H1 (cell line): ENCODE results near the gene GALNT7. TPM values are rescaled to one million over a fixed set of nuclear protein-coding genes. Genes with fewer than 3 reads are reported as not detected.

ENCODE experiments used
- CTCF ChIA-PET: fragments of 300-600 bp; sonication (Branson Sonifier 250); formaldehyde crosslinking; loops from one replicate; lab custom pipeline; 2021; ENCODE audit not compliant: partially characterized antibody; lab: Charles Lee
- POLR2A ChIA-PET: fragments of 300-600 bp; sonication (Branson Sonifier 250); formaldehyde crosslinking; loops from one replicate; lab custom pipeline; 2021; ENCODE audit warnings: inconsistent platforms; ENCODE audit not compliant: partially characterized antibody; lab: Charles Lee
- DNase-seq, 2 experiments: peaks; one replicate each; pipeline versions ENCODE4 v3.0.0 to v3.0.0-alpha.2; 2010 to 2022; ENCODE audit warnings: low spot score in 2 of 2, low read depth in 1 of 2, mixed read lengths in 1 of 2
- FAIRE-seq: peaks from 2 replicates; lab custom pipeline; 2011; peaks lifted over from hg19 to GRCh38; lab: Jason Lieb, UNC
- H2AFZ ChIP-seq: 2 replicates; pipeline ENCODE4 v1.8.1; 2012; ENCODE audit warnings: low read length, inconsistent platforms
- H2AK5ac ChIP-seq: 2 replicates; pipeline ENCODE4 v1.6.1; 2013; ENCODE audit warnings: low read depth, low read length
- H2BK120ac ChIP-seq: replicated peaks from 2 replicates; pipeline ENCODE3; 2013; ENCODE audit warnings: low read depth, low read length, inconsistent platforms
- H2BK12ac ChIP-seq: 2 replicates; pipeline ENCODE4 v1.6.1; 2013; ENCODE audit warnings: low read depth, low read length
- H2BK15ac ChIP-seq: 2 replicates; pipeline ENCODE4 v1.6.1; 2013; ENCODE audit warnings: low read length
- H2BK20ac ChIP-seq: 2 replicates; pipeline ENCODE4 v1.6.1; 2013; ENCODE audit warnings: low read length
- H2BK5ac ChIP-seq: 2 replicates; pipeline ENCODE4 v1.6.1; 2013; ENCODE audit warnings: low read depth, low read length
- H3K14ac ChIP-seq: 2 replicates; pipeline ENCODE4 v1.6.1; 2013; ENCODE audit warnings: inconsistent platforms; ENCODE audit not compliant: insufficient read length
- H3K18ac ChIP-seq: 2 replicates; pipeline ENCODE4 v1.6.1; 2013; ENCODE audit warnings: low read length; ENCODE audit errors: extremely low read depth
- H3K23ac ChIP-seq: 2 replicates; pipeline ENCODE4 v1.6.1; 2013; ENCODE audit warnings: inconsistent platforms; ENCODE audit not compliant: insufficient read length
- H3K23me2 ChIP-seq: 2 replicates; pipeline ENCODE4 v1.6.1; 2013; ENCODE audit warnings: low read depth, low read length
- H3K27ac ChIP-seq: 2 replicates; pipeline ENCODE4 v1.6.1; 2011; ENCODE audit warnings: low read depth, low read length, inconsistent platforms
- H3K27me3 ChIP-seq, 4 experiments: replicated peaks in 1 of 4; 1 replicate in 1 of 4; 2 replicates in 3 of 4; pipeline versions ENCODE4 v1.6.1 to v1.8.1; 2011 to 2013; ENCODE audit warnings: low read length in 3 of 4, mild to moderate bottlenecking in 3 of 4, inconsistent platforms in 2 of 4, mixed read lengths in 2 of 4, moderate library complexity in 1 of 4; ENCODE audit not compliant: control insufficient read depth in 3 of 4, insufficient read depth in 3 of 4; ENCODE audit errors: extremely low read depth in 1 of 4
- H3K36me3 ChIP-seq, 4 experiments: 2 replicates each; pipeline versions ENCODE4 v1.6.1 to v1.8.1; 2011 to 2013; ENCODE audit warnings: mild to moderate bottlenecking in 4 of 4, low read length in 3 of 4, moderate library complexity in 2 of 4, control low read depth in 1 of 4, inconsistent platforms in 1 of 4; ENCODE audit not compliant: insufficient read depth in 4 of 4, control insufficient read depth in 2 of 4
- H3K4ac ChIP-seq: replicated peaks from 2 replicates; pipeline ENCODE3; 2013; ENCODE audit warnings: low read length, low read depth, mixed read lengths, inconsistent platforms; ENCODE audit not compliant: insufficient read length
- H3K4me1 ChIP-seq, 4 experiments: replicated peaks in 1 of 4; 1 replicate in 1 of 4; 2 replicates in 3 of 4; pipeline versions ENCODE4 v1.6.1 to v1.8.1; 2011 to 2013; ENCODE audit warnings: low read length in 3 of 4, inconsistent platforms in 2 of 4, mixed read lengths in 1 of 4; ENCODE audit not compliant: insufficient read depth in 4 of 4, control insufficient read depth in 3 of 4
- H3K4me2 ChIP-seq, 2 experiments: 2 replicates each; pipeline versions ENCODE4 v1.6.1 to v1.8.1; 2011 to 2013; ENCODE audit warnings: low read depth in 2 of 2, low read length in 2 of 2, control low read depth in 1 of 2, inconsistent platforms in 1 of 2, mild to moderate bottlenecking in 1 of 2; ENCODE audit not compliant: insufficient read depth in 1 of 2
- H3K4me3 ChIP-seq, 4 experiments: fragments of 200-600, 300-600 bp in 1 of 4; sonication (generic), shearing (Covaris generic), sonication (Bioruptor Twin) in 1 of 4; 2 replicates each; pipeline versions ENCODE4 v1.5.1 to v1.8.1; 2011 to 2016; ENCODE audit warnings: low read length in 4 of 4, low read depth in 3 of 4, control low read depth in 2 of 4, inconsistent platforms in 2 of 4, mild to moderate bottlenecking in 2 of 4, mixed read lengths in 1 of 4, moderate library complexity in 1 of 4; ENCODE audit not compliant: insufficient read depth in 2 of 4; ENCODE audit errors: extremely low read depth in 1 of 4
- H3K56ac ChIP-seq: replicated peaks from 2 replicates; pipeline ENCODE3; 2013; ENCODE audit warnings: low read depth, mild to moderate bottlenecking, mixed read lengths, low read length, inconsistent platforms; ENCODE audit not compliant: insufficient read length
- H3K79me1 ChIP-seq: 2 replicates; pipeline ENCODE4 v1.6.1; 2013; ENCODE audit warnings: low read depth, low read length, control low read depth
- H3K79me2 ChIP-seq, 2 experiments: 2 replicates each; pipeline versions ENCODE4 v1.6.1 to v1.8.1; 2012 to 2013; ENCODE audit warnings: low read length in 2 of 2, mild to moderate bottlenecking in 2 of 2, inconsistent platforms in 1 of 2; ENCODE audit not compliant: insufficient read depth in 2 of 2, control insufficient read depth in 1 of 2
- H3K9ac ChIP-seq, 4 experiments: replicated peaks in 1 of 4; 1 replicate in 1 of 4; 2 replicates in 3 of 4; pipeline versions ENCODE4 v1.6.1 to v1.8.1; 2011 to 2013; ENCODE audit warnings: low read depth in 3 of 4, low read length in 3 of 4, control low read depth in 2 of 4, mild to moderate bottlenecking in 2 of 4, moderate library complexity in 2 of 4, inconsistent platforms in 1 of 4; ENCODE audit errors: extremely low read depth in 1 of 4
- H3K9me3 ChIP-seq, 2 experiments: 2 replicates each; pipeline versions ENCODE4 v1.6.1 to v1.8.1; 2012 to 2013; ENCODE audit warnings: mild to moderate bottlenecking in 2 of 2, moderate library complexity in 2 of 2, control low read depth in 1 of 2, inconsistent platforms in 1 of 2, low read depth in 1 of 2, low read length in 1 of 2, mixed read lengths in 1 of 2; ENCODE audit not compliant: insufficient read depth in 2 of 2
- H4K20me1 ChIP-seq, 2 experiments: replicated peaks in 1 of 2; 2 replicates each; pipeline versions ENCODE3 to v1.8.1; 2011 to 2013; ENCODE audit warnings: inconsistent platforms in 2 of 2, low read length in 2 of 2, mild to moderate bottlenecking in 1 of 2; ENCODE audit not compliant: insufficient read depth in 2 of 2, control insufficient read depth in 1 of 2
- H4K5ac ChIP-seq: 2 replicates; pipeline ENCODE4 v1.6.1; 2013; ENCODE audit warnings: low read length, low read depth, mixed read lengths, inconsistent platforms; ENCODE audit not compliant: insufficient read length
- H4K8ac ChIP-seq: 2 replicates; pipeline ENCODE4 v1.8.0; 2013; ENCODE audit warnings: mild to moderate bottlenecking, moderate library complexity, low read length, inconsistent platforms; ENCODE audit not compliant: insufficient read depth; ENCODE audit errors: extremely low read depth
- H4K91ac ChIP-seq: replicated peaks from 2 replicates; pipeline ENCODE3; 2013; ENCODE audit warnings: low read length, mixed read lengths, inconsistent platforms; ENCODE audit not compliant: insufficient read length
- CTBP2 ChIP-seq: IDR thresholded peaks from 2 replicates; pipeline ENCODE4 v1.7.0; 2011; ENCODE audit warnings: borderline replicate concordance, mild to moderate bottlenecking, moderate library complexity, mixed read lengths, low read length; ENCODE audit not compliant: insufficient read depth, insufficient read length
- HDAC2 ChIP-seq, 2 experiments: fragments of 300-600 bp in 1 of 2; sonication (generic) in 1 of 2; IDR thresholded peaks; 2 replicates each; pipeline ENCODE4 v1.6.1; 2011 to 2012; ENCODE audit warnings: low read depth in 2 of 2, low read length in 2 of 2, mild to moderate bottlenecking in 2 of 2, moderate library complexity in 2 of 2, borderline replicate concordance in 1 of 2, inconsistent platforms in 1 of 2
- MAX ChIP-seq: IDR thresholded peaks from 2 replicates; pipeline ENCODE4 v1.6.1; 2012; ENCODE audit warnings: inconsistent platforms
- NANOG ChIP-seq: IDR thresholded peaks from 2 replicates; pipeline ENCODE4 v1.6.1; 2011; ENCODE audit warnings: low read length, low read depth, mild to moderate bottlenecking, inconsistent platforms; ENCODE audit not compliant: insufficient read depth, poor library complexity, severe bottlenecking
- NRF1 ChIP-seq: IDR thresholded peaks from 2 replicates; pipeline ENCODE4 v1.6.1; 2011; ENCODE audit warnings: mild to moderate bottlenecking, low read depth, low read length, improper control_type of control experiment
- POLR2A ChIP-seq, 2 experiments: IDR thresholded peaks; 1 replicate in 1 of 2; 2 replicates in 1 of 2; pipeline ENCODE4 v1.6.1; 2011; ENCODE audit warnings: low read depth in 2 of 2, low read length in 2 of 2, mild to moderate bottlenecking in 2 of 2; ENCODE audit errors: control extremely low read depth in 1 of 2
- RBBP5 ChIP-seq: IDR thresholded peaks from 2 replicates; pipeline ENCODE4 v1.7.1; 2012; ENCODE audit warnings: low read depth, mild to moderate bottlenecking, inconsistent platforms, low read length, moderate library complexity, borderline replicate concordance
- SIX5 ChIP-seq: IDR thresholded peaks from 2 replicates; pipeline ENCODE4 v1.6.1; 2011; ENCODE audit warnings: mild to moderate bottlenecking, low read depth, low read length
- SUZ12 ChIP-seq: fragments of 200-600 bp; sonication (generic); IDR thresholded peaks from 2 replicates; pipeline ENCODE4 v1.6.1; 2012; ENCODE audit warnings: mild to moderate bottlenecking, inconsistent platforms, low read length, moderate library complexity, mixed read lengths
- TBP ChIP-seq: IDR thresholded peaks from 2 replicates; pipeline ENCODE4 v1.6.1; 2011; ENCODE audit warnings: low read depth, low read length, improper control_type of control experiment
- ZNF274 ChIP-seq: IDR thresholded peaks from 2 replicates; pipeline ENCODE4 v1.7.0; 2012; ENCODE audit warnings: low read length, borderline replicate concordance; ENCODE audit errors: extremely low read depth
- WGBS, 2 experiments: shearing (Covaris generic) in 1 of 2; methylation state at CpG; one replicate each; pipeline versions ENCODE4 v1.1.6 to v1.1.7; 2013 to 2015; ENCODE audit warnings: low lambda C conversion rate in 2 of 2, mixed read lengths in 2 of 2, inconsistent platforms in 1 of 2, low coverage in 1 of 2, missing lambda C conversion rate in 1 of 2; ENCODE audit not compliant: insufficient replicate concordance in 2 of 2, insufficient coverage in 1 of 2, insufficient read length in 1 of 2; ENCODE audit errors: extremely low coverage in 1 of 2, missing lambda C conversion rate in 1 of 2; 5-methylcytosine and 5-hydroxymethylcytosine counted together
- polyA plus RNA-seq, 7 experiments: library from polyadenylated mRNA; depleted of rRNA in 3 of 7; stranded (reverse) in 5 of 7; unstranded in 2 of 7; fragments of >200 nt in 5 of 7; fragments of 200-250 nt in 2 of 7; gene quantifications; 1 replicate in 5 of 7; 2 replicates in 1 of 7; 4 replicates in 1 of 7; pipeline versions ENCODE4 v1.2.1 to v1.2.3, GENCODE V29; 2011 to 2013; ENCODE audit warnings: missing spikeins in 2 of 7, mixed read lengths in 2 of 7
- total RNA-seq: library from RNA; stranded (reverse); fragmentation: NEBNext Ultra II Directional; extraction: Animal tissue kit (Norgen Biotek cat#: 25700); gene quantifications from 2 replicates; pipeline ENCODE4 v1.2.1, GENCODE V29; 2021

GALNT7 gene
- total and polyA plus RNA-seq, 2 of the 8 experiments (the other 6 are each of a cell fraction or from before 2014, with no cell fraction given), result 22.4 to 85.5 TPM

GRCh38 chr4:173287486-173287885, 118.9 kb downstream of the GALNT7 start:
- Histone ChIP-seq H4K8ac (no peak overlapping the region), H3K18ac (no peak overlapping the region), H3K9me3 (peaks cover 30 to 36% of the 10 kb centered on the region in 2 experiments), H2BK20ac (no peak overlapping the region), H2BK15ac (no peak overlapping the region), H3K9ac (no peak overlapping the region), H3K14ac (no peak overlapping the region), H3K4me2 (no peak overlapping the region), H3K36me3 (peaks cover 0 to 32% (median 7%) of the 10 kb centered on the region in 4 experiments; a peak in 3 of 8 replicates), H2AFZ (no peak overlapping the region), H2BK5ac (no peak overlapping the region), H4K20me1 (no peaks in the 10 kb centered on the region), H3K4ac (no peak overlapping the region), H3K79me1 (no peaks in the 10 kb centered on the region; the same call in 1 of the 2 replicates), H3K56ac (no peak overlapping the region), H3K23ac (no peak overlapping the region), H3K23me2 (no peaks in the 10 kb centered on the region), H2BK12ac (no peak overlapping the region), H4K91ac (no peak overlapping the region), H3K4me1 (0 out of 7 replicates have a peak, but pooled peaks cover 0 to 1% (median 0%) of the 10 kb centered on the region in 4 experiments), H2BK120ac (no peak overlapping the region), H3K79me2 (peaks cover 0 to 36% of the 10 kb centered on the region in 2 experiments; a peak in 2 of 4 replicates), H3K4me3 (no peak overlapping the region), H3K27ac (no peak overlapping the region), H2AK5ac (no peak overlapping the region), H4K5ac (no peak overlapping the region), H3K27me3 (peaks cover 0 to 1% (median 0%) of the 10 kb centered on the region in 4 experiments; a peak in 1 of 7 replicates)
- FAIRE-seq, result no peak
- no peak for DNase-seq
- POLR2A ChIA-PET, result no interaction called here
- CTCF ChIA-PET, result interaction anchor here (0.6 to 5.4 kb wide), 18 partner anchors 8 to 274 kb away, joined by 3 to 33 read pairs (median 4); no protein-coding TSS in a partner anchor
- 93% methylated on average over 2 of the region's 2 CpGs; no CpG with 5 or more reads in 1 of the 2 experiments for WGBS, 2 experiments
- TF ChIP-seq ZNF274 (no peak), HDAC2 (IDR thresholded peaks at IDR 0.05; ENCODE audit: borderline replicate concordance in 1 of 2, low read depth in 2 of 2, low read length in 2 of 2) (no peak), NRF1 (no peak), SUZ12 (no peak), MAX (no peak), POLR2A (IDR thresholded peaks at IDR 0.05; ENCODE audit: control extremely low read depth in 1 of 2, low read depth in 2 of 2, low read length in 2 of 2) (no peak), TBP (no peak), RBBP5 (no peak), NANOG (no peak), CTBP2 (no peak), SIX5 (no peak)
